HK-2 (cell line): ENCODE results near the gene SPOCD1.
A peak's percentile ranks its signal among the peaks of the same experiment; 100 is the strongest.

ENCODE experiments used
- DNase-seq: peaks from one replicate; pipeline ENCODE4 v3.0.0-alpha.2; 2018; ENCODE audit not compliant: unreplicated experiment

Gene SPOCD1

DNA sequence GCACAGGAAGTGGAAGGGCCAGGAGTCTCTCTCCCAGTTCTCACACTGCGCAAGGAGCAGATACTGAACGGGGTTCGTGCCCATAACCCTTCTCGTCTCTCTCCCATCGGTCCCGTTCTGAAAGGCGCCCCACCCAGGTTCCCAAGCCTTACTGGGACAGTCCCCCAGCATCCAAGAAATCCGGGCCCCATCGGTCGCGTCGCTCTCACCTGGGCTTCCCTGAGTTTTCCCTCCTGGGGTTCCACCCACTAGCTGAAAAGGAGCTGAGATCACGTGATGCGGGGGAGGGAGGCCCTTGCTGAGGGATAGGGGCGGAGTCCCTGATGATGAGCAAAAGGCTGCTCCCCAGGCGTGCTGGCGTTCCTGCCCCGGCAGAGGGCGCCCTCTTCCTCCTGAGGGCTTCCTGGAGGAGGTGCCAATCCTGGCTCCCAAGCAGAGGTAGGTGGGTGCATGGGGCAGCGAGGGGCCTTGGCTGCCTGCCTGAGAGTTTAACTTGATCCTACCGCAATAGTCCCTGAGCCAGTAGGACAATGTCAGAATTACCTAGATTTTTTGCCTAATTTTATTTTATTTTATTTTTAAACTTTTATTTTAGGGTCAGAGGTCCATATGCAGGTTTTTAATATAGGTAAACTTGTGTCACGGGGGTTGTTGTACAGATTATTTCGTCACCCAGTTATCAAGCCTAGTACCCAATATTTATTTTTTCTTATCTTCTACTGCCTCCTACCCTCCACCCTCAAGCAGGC is at the start of gene SPOCD1:
Gene SPOCD1 (minus strand): TSS at position 271 of the 749 bp plus-strand sequence. CDS start 689 bp downstream, outside the sequence.
- peak; percentile 72 for DNase-seq

DNA sequence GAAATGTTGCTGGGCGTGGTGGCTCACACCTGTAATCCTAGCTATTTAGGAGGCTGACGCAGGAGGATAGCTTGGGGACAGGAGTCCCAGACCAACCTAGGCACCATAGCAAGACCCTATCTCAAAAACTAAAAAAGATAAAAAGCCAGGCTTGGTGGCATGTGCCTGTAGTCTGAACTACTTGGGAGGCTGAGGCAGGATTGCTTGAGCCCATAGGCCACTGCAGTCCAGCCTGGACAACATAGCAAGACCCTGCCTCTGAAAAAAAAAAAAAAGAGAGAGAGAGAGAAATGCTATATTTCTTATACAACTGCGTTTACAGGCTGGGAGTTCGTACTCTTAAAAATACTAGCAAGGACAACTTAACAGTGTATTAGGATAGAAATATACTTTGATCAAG is 46.2 kb upstream of the SPOCD1 start:
- no peak for DNase-seq

DNA sequence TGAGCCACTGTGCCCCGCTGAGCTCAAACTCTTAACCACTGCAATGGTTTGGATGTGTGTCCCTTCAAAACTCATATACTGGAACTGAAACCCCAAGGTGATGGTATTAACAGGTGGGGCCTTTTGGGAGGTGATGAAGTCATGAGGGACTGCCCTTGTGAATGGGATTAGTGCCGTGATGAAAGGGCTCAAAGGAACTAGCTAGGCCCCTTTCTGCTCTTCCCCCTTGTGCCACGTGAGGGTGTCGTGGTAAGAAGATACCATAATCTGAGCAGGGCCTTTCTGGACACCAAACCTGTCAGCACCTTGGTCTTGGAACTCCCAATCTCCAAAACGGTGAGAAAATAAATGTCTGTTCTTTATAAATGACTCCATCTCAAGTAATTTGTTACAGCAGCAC is 45.5 kb upstream of the SPOCD1 start:
- no peak for DNase-seq

DNA sequence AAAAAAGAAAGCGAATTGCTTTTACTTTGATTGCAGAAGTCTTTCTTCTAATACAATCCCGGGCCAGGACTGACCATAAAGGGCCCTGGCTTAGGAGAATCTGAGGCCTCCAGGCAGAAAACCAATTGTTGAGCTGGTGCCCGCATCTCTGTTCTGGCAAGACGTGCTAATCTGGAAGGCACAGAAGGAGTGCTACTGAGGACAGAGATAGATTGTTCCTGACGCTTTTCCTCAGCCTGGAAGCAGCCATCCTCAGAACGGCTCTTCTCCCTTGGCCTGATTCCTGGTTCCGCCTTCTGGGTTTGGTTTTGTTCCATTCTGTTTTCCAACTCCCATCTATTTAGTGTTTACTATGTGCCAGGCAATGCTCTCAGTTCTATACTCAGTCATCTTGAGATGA is 44.8 kb upstream of the SPOCD1 start:
- no peak for DNase-seq

DNA sequence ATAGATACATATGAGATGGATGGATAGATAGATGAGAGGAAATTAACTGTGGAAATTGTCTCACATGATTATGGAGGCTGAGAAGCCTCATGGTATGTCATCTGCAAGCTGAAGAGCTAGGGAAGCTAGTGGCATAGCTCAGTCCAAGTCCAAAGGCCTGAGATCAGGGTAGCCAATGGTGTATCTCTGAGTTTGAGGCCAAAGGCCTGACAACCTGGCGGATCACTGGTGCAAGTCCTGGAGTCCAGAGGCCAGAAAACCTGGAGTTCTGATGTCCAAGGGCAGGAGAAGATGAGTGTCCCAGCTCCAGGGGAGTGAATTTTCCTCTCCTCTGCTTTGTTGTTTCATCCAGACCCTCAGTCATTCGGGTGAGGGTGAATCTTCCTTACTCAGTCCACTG is 43.9 kb upstream of the SPOCD1 start:
- DNase-seq, result no peak

DNA sequence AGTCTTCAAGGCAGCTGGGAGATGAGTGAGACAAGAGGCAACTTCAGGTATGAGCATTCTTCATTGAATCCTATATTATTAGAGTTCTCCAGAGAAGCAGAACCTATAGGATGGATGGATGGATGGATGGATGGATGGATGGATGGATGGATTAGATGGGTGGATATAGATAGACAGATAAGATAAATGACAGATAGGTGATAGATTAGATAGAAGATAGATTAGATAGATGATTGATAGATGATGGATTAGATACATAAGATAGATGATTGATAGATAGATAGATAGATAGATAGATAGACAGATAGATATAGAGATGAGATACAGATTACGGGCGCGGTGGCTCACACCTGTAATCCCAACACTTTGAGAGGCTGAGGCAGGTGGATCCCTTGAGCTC is 43.2 kb upstream of the SPOCD1 start:
- DNase-seq, result no peak

DNA sequence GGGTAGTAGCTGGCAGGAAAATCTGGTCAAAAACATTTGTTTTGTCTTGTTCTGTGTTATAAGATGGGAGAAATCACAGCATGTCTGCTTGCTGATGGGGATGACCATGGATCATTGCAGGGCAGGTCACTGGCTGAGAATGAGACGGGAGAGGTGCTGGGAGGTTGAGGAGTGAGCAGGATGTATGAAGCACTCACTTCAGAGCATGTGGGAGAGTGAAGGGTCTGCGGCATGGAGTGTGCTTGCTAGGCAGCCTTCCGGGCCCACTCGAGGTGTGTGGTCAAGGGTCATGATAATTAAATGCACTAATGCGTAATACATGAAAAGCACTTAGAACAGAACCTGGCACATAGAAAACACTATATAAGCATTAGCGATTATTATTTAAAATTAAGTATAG is 42.0 kb upstream of the SPOCD1 start:
- DNase-seq, result no peak

DNA sequence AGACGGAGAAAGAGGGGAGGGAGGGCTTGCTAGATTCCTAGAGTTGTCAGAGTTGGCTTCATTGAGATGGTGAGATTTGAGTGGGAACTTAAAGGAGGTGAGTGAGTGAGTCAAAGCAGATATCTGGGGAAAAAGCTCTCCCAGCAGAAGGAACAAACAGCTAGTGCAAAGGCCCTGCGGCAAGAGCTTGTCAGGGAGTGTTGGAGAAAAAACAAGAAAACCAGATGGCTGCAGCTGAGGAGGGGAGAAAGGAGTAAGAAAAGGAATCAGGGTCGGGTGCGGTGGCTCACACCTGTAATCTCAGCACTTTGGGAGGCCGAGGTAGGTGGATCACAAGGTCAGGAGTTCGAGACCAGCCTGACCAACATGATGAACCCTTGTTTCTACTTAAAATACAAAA is 40.3 kb upstream of the SPOCD1 start:
- no peak for DNase-seq

DNA sequence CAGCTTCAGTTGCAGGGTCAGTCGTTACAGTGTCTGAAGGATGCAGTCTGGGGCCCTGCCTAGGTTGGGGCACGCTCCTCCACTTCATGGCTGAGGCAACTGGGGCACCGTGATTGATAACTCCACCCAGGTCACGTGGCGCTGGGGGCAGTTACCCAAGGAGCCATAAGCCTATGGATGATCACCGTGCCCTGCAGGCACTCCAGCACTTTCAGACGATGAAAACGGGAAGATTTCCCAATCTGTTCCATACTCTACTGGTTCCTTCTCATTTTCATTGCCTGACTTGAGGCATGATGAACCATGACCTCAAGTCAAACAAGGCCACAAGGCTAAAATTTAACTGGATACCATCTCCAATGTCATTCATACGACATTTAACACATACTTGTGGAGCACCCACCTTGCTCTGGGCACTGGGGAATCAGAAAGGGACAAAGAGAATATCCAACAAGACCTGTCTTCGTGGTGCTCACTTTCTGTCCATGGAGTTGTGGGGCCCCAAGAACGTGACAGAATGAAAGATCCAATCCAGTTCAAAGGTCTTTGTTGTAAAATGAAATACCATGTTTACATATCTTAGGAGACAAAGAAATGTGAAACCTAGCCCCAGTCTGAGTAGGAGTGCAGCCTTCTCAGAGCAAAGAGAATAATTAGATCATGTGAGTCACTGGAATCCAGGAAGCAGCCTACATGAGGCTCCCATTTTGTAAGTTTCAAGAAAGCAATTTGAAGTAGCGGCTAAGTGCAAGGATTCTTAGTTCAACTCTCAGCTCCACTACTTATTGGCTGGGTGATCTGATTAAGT is 39.4 kb upstream of the SPOCD1 start:
- DNase-seq, result peak; percentile 5

DNA sequence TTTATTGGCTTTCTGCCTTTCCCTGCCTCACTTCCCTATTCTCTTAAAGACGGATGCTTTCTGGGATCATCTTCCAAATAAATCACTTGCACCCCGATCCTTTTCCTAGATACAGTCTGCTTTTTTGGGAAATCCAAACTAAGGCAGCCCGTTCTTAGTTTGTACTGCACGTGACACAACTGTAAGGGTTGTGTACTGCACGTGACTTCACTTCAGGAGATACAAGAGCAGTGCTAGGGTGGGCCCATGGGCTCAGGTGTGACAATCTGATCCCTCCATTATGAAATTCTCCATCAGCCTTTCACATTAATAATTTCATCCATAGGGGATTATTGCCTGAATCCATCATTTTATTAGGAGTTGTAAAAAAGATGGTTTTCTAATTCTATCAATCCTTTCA is 33.8 kb upstream of the SPOCD1 start:
- DNase-seq, result no peak

DNA sequence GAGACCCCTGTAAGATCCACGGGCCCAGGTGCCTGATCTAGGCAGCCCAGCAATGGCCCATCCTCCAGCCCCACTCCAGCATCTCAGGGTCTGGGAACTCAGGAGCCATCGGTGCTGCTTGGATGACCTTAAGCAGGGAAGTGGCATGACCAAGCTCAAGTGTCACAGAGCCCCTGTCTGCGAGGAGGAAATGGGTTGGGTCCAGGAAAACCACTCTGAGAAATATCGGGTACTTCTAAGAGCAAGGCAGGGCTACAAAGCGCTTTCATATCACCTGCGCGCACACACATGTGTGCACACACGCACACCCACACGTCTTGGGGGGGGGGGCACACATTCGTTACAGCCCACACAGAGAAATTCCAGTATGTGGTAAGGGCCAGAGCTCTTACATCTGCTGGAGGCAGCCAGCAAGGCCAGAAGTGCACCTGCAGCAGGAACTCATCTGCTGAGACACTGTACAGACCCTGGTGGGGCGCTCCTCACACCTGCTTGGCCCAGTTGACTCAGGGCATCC is 32.6 kb upstream of the SPOCD1 start:
- no peak for DNase-seq

DNA sequence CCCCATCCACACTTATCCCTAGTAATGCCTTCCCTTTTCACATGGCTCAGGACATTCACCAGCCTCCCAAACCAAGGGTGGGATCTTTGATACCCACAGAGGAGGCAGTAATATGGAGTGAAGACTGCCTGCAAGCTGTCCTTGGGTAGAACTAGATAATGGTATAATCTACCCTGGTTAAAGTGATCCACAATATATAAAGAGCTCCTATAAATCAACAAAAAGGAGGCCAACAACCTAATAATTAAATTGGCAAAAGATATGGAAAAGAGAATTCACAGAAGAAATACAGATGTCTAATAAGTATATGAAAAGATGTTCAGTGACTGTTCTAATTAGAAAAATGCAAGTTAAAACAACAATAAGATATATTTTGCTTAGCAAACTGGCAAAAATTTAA is 30.7 kb upstream of the SPOCD1 start:
- DNase-seq, result no peak

DNA sequence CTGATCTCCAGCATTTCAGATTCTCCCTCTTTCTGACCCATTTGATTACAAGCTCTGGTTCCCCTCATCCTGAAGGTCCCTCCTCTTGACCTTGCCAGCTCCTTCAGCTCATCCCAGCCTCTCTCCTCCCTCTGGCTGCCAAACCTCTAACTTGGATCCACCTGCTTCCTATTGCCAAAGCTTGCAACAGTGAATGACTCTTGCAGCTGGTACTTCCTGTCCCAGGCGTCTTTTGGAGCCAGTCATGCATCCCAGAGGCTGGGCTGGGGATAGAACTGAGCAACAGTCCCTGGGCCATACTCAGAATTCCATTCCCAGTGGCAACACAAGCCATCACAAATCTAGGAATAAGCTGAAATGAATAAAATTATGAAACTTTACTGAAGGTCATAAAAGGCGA is 27.7 kb upstream of the SPOCD1 start:
- DNase-seq, result peak; percentile 31

DNA sequence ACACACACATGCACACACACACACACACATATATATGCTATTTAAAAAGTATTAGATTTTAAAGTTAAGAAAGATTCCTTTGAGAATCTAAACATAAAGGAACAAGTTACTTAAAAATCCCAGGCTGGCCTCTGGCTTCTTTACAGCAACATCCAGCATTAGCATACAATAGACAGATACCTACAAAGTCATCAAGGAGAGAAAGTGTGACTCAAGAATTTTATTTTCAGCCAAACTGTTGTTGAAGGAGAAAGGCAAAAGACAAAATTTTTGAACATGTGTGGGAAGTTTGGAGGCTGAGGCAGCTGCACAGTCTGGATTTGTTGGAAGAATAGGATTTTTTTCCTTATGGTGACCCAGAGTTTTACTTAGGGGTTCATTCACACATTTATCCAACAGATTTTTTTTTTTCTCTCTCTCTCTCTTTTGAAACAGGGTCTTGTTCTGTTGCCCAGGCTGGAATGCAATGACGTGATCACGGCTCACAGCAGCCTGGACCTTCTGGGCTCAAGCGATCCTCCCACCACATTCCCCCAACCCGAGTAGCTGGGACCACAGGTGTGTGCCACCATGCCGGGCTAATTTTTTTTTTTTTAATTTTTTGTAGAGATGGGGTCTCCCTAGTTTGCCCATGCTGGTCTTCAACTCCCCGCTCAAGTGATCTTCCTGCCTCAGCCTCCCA is 24.0 kb upstream of the SPOCD1 start:
- DNase-seq, result no peak

DNA sequence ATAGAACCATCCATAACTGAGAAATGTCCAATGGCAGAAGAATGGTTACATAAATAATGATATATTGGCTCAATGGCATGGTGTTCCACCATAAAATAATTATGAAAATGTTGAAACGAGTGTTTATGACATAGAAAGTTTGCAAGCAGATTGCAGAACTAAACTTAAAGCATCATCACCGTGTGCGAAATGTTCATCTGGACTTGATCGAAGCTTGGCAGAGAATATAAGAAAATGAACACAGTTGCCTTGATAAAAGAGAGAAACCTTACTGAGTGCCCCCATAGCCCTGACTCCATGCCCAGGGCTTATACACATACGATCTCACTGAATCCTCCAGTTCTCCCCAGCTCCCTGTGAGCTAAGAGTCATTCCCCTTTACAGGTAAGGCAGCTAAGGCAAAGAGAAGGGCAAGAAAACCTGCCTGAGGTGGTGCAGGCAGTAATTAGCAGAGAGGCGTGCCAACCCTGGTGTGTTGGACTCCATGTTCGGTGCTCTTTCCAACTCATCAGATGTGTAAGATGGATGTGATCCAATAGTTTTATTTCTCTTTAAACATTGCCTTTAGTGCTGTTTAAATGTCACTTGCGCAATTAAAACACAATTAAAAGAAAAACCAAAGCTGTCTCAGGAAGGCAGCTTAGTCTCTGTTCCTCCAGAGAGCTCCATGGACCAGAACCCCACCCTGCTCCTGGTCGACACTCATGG is 21.8 kb upstream of the SPOCD1 start:
- DNase-seq, result no peak

DNA sequence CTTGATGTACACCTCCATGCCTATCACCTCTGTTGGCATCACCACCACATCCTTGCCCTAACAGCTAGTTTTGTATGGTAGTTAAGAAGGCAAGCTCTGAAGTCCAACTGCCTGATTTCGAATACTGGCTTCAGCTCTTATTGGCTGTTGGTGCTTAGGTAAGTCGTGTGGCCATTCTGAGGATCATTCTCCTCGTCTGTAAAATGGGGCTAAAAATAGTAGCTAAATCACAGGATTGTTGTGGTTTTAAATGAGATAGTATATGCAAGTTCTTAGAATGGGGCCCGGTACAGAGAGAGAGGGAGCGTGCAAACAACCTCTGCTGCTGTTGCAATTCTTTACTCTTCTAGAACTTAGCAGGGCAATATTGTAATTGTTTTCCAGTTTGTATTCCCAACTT is 20.8 kb upstream of the SPOCD1 start:
- no peak for DNase-seq

DNA sequence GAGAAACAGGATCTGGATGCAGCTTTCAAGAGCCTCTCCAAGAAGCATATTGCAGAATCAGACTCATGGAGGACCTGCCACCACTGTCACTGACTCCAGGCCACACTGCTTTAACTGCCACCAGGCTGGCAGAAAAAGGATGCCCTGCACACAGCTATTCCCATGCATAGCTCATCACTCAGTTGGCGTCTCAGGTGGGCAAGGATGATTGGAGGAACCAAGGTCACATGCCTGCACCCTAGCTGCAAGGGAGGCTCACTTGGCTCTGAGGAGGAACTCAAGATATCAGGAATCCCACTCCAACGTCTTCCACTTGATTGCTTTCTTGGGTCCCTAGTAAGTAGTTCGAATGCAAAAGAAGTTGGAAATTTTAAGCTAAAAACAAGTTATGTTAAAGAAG is 19.6 kb upstream of the SPOCD1 start:
- DNase-seq, result no peak

DNA sequence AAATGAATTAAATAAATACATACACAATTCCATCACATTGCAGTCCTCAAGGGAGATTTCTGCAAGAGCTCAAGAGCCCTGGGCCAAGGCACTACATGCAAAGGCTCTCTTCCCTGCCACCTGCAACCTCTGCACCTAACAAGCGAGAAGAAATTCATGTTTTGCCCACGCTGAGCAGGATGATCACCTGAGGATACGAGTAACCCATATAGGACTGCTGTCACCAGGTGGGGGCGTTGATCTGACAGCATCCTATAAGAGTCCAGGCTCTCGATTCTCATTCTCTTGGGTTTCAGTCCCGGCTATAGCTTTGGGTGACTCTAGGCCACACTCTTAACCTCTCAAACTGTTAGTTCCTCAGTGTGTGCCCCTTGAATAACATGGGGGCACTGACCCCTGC is 18.7 kb upstream of the SPOCD1 start:
- no peak for DNase-seq

DNA sequence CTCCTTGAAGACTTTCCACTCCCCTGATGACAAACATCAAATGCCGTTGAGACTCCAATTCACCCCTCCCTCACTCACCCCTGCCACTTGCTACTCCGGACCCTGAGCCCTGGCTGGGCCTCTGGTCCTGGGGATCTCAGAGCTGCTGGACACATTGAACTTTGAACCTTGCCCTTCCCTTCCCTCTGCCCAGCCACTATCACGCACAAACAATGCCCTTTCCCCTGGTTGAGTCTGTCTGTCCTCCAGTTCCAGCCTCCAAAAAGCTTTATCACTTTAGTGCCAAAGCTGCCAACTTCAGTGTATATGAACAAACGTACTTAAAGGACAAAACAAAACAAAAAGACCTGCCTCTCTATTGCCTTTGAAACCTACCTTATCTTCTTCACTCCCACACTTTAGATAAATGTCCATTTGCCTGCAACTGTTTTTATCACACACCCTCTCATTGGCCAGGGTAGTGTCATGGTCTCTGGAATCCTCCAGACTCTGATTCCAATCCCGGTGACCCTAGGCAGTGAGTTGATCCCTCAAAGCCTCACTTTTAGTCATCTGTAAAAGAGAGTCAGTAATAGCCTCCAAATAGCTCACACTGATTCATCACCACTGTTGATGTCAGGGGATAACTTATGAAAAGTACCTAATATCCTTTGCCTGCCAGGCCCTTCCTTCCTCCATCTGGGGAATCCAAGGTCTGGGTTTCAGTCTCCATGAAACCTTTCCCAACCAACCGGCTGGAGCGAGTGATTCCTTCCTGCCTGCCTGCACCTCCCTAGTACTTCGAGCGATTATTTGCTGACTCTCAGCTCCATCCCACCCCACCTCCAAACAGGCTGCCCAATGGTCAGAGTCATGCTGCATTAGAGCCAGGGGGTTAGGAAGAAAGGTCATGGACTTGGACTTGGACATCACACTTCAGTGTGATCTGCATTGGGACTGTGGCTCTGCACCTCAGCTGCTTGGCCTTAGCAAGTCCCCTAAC is 15.9 kb upstream of the SPOCD1 start:
- no peak for DNase-seq

DNA sequence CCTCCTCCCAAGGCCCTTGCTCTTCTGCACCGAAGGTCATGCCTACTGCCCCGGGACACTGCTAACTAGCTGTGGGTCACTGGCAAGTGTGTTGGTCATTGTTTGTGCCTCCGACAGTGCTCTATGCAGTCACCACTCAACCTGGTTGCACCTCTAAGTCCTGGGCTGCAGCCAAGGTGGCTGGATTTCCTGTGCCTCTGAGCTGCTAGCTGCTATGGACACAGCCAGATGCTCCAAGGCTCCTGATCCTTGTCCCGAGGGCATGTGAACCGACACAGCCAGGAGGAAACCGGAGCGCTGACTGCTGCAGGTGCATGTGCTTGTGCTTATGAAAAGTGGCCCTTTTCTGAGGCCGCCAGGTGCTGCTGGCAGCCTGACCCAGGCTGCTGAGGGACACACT is 14.7 kb upstream of the SPOCD1 start:
- DNase-seq, result no peak

DNA sequence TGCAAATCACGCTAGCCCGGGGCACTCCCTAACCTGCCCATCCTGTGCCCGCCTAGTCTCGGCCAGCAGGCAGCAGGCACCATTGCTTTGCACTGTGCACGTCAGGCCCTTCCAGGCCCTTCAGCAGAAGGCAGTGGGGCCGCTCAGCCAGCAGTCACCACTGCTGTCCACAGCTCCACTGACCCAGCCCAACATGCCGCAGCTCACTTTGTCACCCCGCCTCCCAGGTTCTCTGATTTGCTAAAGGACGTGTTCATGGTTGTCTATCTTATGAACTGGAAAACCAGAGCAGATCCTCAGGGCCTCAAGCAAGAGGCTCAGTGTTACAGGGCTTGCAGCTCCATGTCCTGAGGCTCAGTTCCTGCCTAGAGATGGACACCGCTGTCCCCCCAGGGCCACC is 14.2 kb upstream of the SPOCD1 start:
- no peak for DNase-seq
